K562 (cell line): Measurements from ENCODE around the gene ADAMTS14. TPM values are rescaled to one million over a fixed set of nuclear protein-coding genes. Genes with fewer than 3 reads are reported as not detected.

Experiments used
- BCOR ChIP-seq: fragments of 450-650 bp; IDR thresholded peaks from 2 replicates; pipeline ENCODE4 v1.6.1; 2016
- EP300 ChIP-seq: IDR thresholded peaks from 2 replicates; pipeline ENCODE4 v1.6.1; 2012; ENCODE audit warnings: low read length, improper control_type of control experiment
- EZH2 ChIP-seq: IDR thresholded peaks from 2 replicates; pipeline ENCODE4 v1.6.1; 2012; ENCODE audit warnings: low read depth, mild to moderate bottlenecking, inconsistent platforms, low read length, borderline replicate concordance
- FOXK1 ChIP-seq: sonication (generic); formaldehyde crosslinking; IDR thresholded peaks from 2 replicates; pipeline ENCODE4 v1.8.0; 2022; ENCODE audit warnings: missing genetic modification reagents, mild to moderate bottlenecking, borderline replicate concordance
- HCFC1 ChIP-seq: IDR thresholded peaks from 2 replicates; pipeline ENCODE4 v1.6.1; 2012; ENCODE audit warnings: low read depth, low read length, improper control_type of control experiment
- HEY1 ChIP-seq: fragments of 250-450 bp; sonication (Bioruptor Pico); IDR thresholded peaks from 2 replicates; pipeline ENCODE4 v1.5.0; 2020; ENCODE audit warnings: mild to moderate bottlenecking, moderate library complexity, borderline replicate concordance
- JUND ChIP-seq, 2 experiments: IDR thresholded peaks; 2 replicates in 1 of 2; 3 replicates in 1 of 2; pipeline ENCODE4 v1.6.1; 2011; ENCODE audit warnings: borderline replicate concordance in 2 of 2, low read depth in 2 of 2, low read length in 2 of 2, improper control_type of control experiment in 1 of 2, missing biosample characterization in 1 of 2, missing genetic modification characterization in 1 of 2, missing genetic modification reagents in 1 of 2
- LARP7 ChIP-seq: fragments of 450-650 bp; IDR thresholded peaks from 2 replicates; pipeline ENCODE4 v1.6.1; 2016
- MCM2 ChIP-seq: fragments of 450-650 bp; IDR thresholded peaks from 2 replicates; pipeline ENCODE4 v1.6.1; 2017; ENCODE audit warnings: low read depth, mild to moderate bottlenecking
- NR2C2 ChIP-seq, 2 experiments: fragments of 200-800 bp in 1 of 2; sonication (Bioruptor generic) in 1 of 2; sonication (generic) in 1 of 2; formaldehyde crosslinking in 1 of 2; IDR thresholded peaks; 2 replicates each; pipeline versions ENCODE4 v1.6.1 to v1.8.0; 2016 to 2022; ENCODE audit warnings: mild to moderate bottlenecking in 1 of 2, missing compliant biosample characterization in 1 of 2, missing genetic modification characterization in 1 of 2, missing genetic modification reagents in 1 of 2
- NR3C1 ChIP-seq: sonication (generic); formaldehyde crosslinking; IDR thresholded peaks from 2 replicates; pipeline ENCODE4 v1.8.1; 2022; ENCODE audit warnings: missing genetic modification reagents
- PTBP1 ChIP-seq: fragments of 200-400 bp; formaldehyde crosslinking; IDR thresholded peaks from 2 replicates; pipeline ENCODE4 v1.6.1; 2017; ENCODE audit warnings: low read depth, low read length
- RB1 ChIP-seq: fragments of 450-650 bp; IDR thresholded peaks from 2 replicates; pipeline ENCODE4 v1.6.1; 2017; ENCODE audit warnings: low read depth, mild to moderate bottlenecking
- RBBP5 ChIP-seq: fragments of 200-600 bp; sonication (generic); IDR thresholded peaks from 2 replicates; pipeline ENCODE4 v1.6.1; 2012; ENCODE audit warnings: borderline replicate concordance, mild to moderate bottlenecking, low read length, control low read depth, inconsistent platforms; ENCODE audit not compliant: insufficient read depth, poor library complexity, severe bottlenecking
- SAFB2 ChIP-seq: fragments of 200-400 bp; formaldehyde crosslinking; IDR thresholded peaks from 2 replicates; pipeline ENCODE4 v1.6.1; 2018; ENCODE audit warnings: borderline replicate concordance, low read length, low read depth, moderate library complexity; ENCODE audit not compliant: severe bottlenecking
- SMARCE1 ChIP-seq: fragments of 450-650 bp; IDR thresholded peaks from 2 replicates; pipeline ENCODE4 v1.7.1; 2016; ENCODE audit warnings: mild to moderate bottlenecking
- STAT5B ChIP-seq: fragments of 250-450 bp; sonication (Bioruptor Pico); IDR thresholded peaks from 2 replicates; pipeline ENCODE4 v1.8.0; 2021; ENCODE audit warnings: mild to moderate bottlenecking, inconsistent platforms
- TRIM28 ChIP-seq: fragments of 450-650 bp; IDR thresholded peaks from 2 replicates; pipeline ENCODE4 v1.6.1; 2017
- YY1 ChIP-seq, 3 experiments: IDR thresholded peaks; 2 replicates each; pipeline ENCODE4 v1.6.1; 2011; ENCODE audit warnings: low read length in 2 of 3, mild to moderate bottlenecking in 2 of 3, moderate library complexity in 2 of 3, borderline replicate concordance in 1 of 3, control low read depth in 1 of 3, low read depth in 1 of 3; ENCODE audit not compliant: insufficient read depth in 3 of 3, insufficient replicate concordance in 2 of 3, control insufficient read depth in 1 of 3, insufficient read length in 1 of 3; ENCODE audit errors: extremely low read depth in 1 of 3
- ZBTB17 ChIP-seq: fragments of 450-650 bp; formaldehyde crosslinking; IDR thresholded peaks from 2 replicates; pipeline ENCODE4 v1.4.0; 2020; ENCODE audit warnings: mild to moderate bottlenecking
- ZNF311 ChIP-seq: fragments of 250-450 bp; sonication (Bioruptor Pico); IDR thresholded peaks from 2 replicates; pipeline ENCODE4 v1.4.0; 2020; ENCODE audit warnings: mild to moderate bottlenecking, moderate library complexity
- ZNF780A ChIP-seq: fragments of 250-450 bp; sonication (Bioruptor Pico); IDR thresholded peaks from 2 replicates; pipeline ENCODE4 v1.5.0; 2021; ENCODE audit warnings: mild to moderate bottlenecking
- polyA plus RNA-seq, 8 experiments: library from polyadenylated mRNA; depleted of rRNA in 4 of 8; stranded (reverse) in 5 of 8; unstranded in 3 of 8; fragments of >200 nt; fragmentation: Nextera tagmentation in 2 of 8; fragmentation: Illumina TruSeq in 1 of 8; extraction: Ambion mirVana in 2 of 8; extraction: Trizol in 1 of 8; gene quantifications; 2 replicates each; pipeline versions ENCODE4 v1.2.1 to v1.2.3, GENCODE V29; 2011 to 2014; ENCODE audit warnings: inconsistent platforms in 1 of 8, missing spikeins in 1 of 8
- total RNA-seq, 7 experiments: library from RNA; depleted of rRNA in 6 of 7; stranded (reverse); fragments of >200 nt in 6 of 7; fragmentation: Illumina TruSeq in 2 of 7; extraction: Trizol in 2 of 7; gene quantifications; 2 replicates each; pipeline versions ENCODE4 v1.2.1 to v1.2.3, GENCODE V29; 2011 to 2021; ENCODE audit warnings: low replicate concordance in 1 of 7
- TF ChIP-seq, protein P1 (sequence below), 3 experiments: IDR thresholded peaks in 2 of 3; conservative IDR thresholded peaks in 1 of 3; 2 replicates each; pipeline ENCODE4 v1.5.1; 2011 to 2012; ENCODE audit warnings: low read length in 3 of 3, mild to moderate bottlenecking in 3 of 3, control low read depth in 2 of 3, improper control_type of control experiment in 1 of 3, inconsistent platforms in 1 of 3, low read depth in 1 of 3, mixed read lengths in 1 of 3, moderate library complexity in 1 of 3; ENCODE audit not compliant: insufficient read depth in 2 of 3
- TF ChIP-seq, protein P2 (sequence below): fragments of 450-650 bp; IDR thresholded peaks from 2 replicates; pipeline ENCODE4 v1.7.0; 2016; ENCODE audit warnings: borderline replicate concordance
- TF ChIP-seq, protein P3 (sequence below): fragments of 250-450 bp; sonication (Bioruptor Pico); IDR thresholded peaks from 2 replicates; pipeline ENCODE4 v1.8.0; 2022; ENCODE audit warnings: moderate library complexity, mild to moderate bottlenecking, inconsistent platforms

The ADAMTS14 gene
- total and polyA plus RNA-seq, 9 of the 15 experiments (the other 6 are each of a cell fraction or from before 2014, with no cell fraction given) = 0.04 to 37.4 (median 15.9) TPM

DNA sequence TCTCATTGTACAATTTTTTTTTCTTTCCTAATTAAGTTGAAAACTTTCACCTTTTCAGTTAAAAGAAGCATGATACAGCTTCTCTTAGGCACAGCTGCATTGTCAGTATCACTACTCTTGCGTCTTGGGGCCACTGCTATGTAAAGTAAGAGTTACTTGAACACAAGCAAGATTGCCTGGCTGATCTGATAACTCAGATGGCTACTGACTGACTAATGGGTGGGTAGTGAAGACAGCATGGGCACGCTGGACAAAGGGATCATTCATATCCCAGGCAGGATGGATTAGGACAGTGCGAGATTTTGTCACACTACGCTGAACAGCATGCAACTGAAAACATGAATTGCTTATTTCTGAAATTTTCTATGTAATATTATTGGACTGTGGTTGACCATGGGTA, 11.6 kb upstream of the ADAMTS14 start (continued):
- TF ChIP-seq RBBP5 (no peak), SMARCE1 (peak; percentile 54; the same call in 1 of the 2 replicates), TRIM28 (no peak), LARP7 (no peak), RB1 (no peak), STAT5B (CRISPR knock-in tag) (no peak), NR3C1 (CRISPR knock-in tag) (no peak), PTBP1 (no peak), ZNF780A (no peak), BCOR (no peak), HCFC1 (no peak), EP300 (peak; percentile 58), ZBTB17 (CRISPR knock-in tag) (0 out of 2 replicates have a peak, but pooled peaks have one; percentile 43), EZH2 (no peak), MCM2 (no peak), FOXK1 (CRISPR knock-in tag) (no peak), SAFB2 (no peak), YY1 (IDR thresholded peaks at IDR 0.05; ENCODE audit: borderline replicate concordance in 1 of 3, control insufficient read depth in 1 of 3, extremely low read depth in 1 of 3, insufficient read depth in 3 of 3, insufficient read length in 1 of 3, insufficient replicate concordance in 2 of 3, low read depth in 1 of 3, low read length in 2 of 3) (no peak), JUND (IDR thresholded peaks at IDR 0.05; ENCODE audit: borderline replicate concordance, low read depth, low read length) (peak; percentile 51), JUND (tag; IDR thresholded peaks at IDR 0.05; ENCODE audit: borderline replicate concordance, low read depth, low read length) (peak; percentile 80; the same call in 2 of the 3 replicates), HEY1 (no peak), ZNF311 (peak; percentile 70; the same call in 1 of the 2 replicates), NR2C2 (CRISPR knock-in tag; IDR thresholded peaks at IDR 0.05) (no peak), NR2C2 (tag; IDR thresholded peaks at IDR 0.05) (no peak)
- TF ChIP-seq, protein P1, sequence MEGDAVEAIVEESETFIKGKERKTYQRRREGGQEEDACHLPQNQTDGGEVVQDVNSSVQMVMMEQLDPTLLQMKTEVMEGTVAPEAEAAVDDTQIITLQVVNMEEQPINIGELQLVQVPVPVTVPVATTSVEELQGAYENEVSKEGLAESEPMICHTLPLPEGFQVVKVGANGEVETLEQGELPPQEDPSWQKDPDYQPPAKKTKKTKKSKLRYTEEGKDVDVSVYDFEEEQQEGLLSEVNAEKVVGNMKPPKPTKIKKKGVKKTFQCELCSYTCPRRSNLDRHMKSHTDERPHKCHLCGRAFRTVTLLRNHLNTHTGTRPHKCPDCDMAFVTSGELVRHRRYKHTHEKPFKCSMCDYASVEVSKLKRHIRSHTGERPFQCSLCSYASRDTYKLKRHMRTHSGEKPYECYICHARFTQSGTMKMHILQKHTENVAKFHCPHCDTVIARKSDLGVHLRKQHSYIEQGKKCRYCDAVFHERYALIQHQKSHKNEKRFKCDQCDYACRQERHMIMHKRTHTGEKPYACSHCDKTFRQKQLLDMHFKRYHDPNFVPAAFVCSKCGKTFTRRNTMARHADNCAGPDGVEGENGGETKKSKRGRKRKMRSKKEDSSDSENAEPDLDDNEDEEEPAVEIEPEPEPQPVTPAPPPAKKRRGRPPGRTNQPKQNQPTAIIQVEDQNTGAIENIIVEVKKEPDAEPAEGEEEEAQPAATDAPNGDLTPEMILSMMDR (IDR thresholded peaks at IDR 0.05 in 2 of 3, conservative IDR thresholded peaks at IDR 0.05 in 1 of 3; ENCODE audit: insufficient read depth in 2 of 3, low read depth in 1 of 3, low read length in 3 of 3) = no peak
- TF ChIP-seq, protein P2, sequence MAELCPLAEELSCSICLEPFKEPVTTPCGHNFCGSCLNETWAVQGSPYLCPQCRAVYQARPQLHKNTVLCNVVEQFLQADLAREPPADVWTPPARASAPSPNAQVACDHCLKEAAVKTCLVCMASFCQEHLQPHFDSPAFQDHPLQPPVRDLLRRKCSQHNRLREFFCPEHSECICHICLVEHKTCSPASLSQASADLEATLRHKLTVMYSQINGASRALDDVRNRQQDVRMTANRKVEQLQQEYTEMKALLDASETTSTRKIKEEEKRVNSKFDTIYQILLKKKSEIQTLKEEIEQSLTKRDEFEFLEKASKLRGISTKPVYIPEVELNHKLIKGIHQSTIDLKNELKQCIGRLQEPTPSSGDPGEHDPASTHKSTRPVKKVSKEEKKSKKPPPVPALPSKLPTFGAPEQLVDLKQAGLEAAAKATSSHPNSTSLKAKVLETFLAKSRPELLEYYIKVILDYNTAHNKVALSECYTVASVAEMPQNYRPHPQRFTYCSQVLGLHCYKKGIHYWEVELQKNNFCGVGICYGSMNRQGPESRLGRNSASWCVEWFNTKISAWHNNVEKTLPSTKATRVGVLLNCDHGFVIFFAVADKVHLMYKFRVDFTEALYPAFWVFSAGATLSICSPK = no peak
- TF ChIP-seq, protein P3, sequence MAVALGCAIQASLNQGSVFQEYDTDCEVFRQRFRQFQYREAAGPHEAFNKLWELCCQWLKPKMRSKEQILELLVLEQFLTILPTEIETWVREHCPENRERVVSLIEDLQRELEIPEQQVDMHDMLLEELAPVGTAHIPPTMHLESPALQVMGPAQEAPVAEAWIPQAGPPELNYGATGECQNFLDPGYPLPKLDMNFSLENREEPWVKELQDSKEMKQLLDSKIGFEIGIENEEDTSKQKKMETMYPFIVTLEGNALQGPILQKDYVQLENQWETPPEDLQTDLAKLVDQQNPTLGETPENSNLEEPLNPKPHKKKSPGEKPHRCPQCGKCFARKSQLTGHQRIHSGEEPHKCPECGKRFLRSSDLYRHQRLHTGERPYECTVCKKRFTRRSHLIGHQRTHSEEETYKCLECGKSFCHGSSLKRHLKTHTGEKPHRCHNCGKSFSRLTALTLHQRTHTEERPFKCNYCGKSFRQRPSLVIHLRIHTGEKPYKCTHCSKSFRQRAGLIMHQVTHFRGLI (CRISPR knock-in tag) = no peak
